Measurements from ENCODE around the gene NDUFAF2. TPM values are rescaled to one million over a fixed set of nuclear protein-coding genes. Genes with fewer than 3 reads are reported as not detected.
"Not testable (repeated sequence)": the region's sequence is repeated elsewhere in the genome, so short reads cannot be mapped to it uniquely, and the experiment has no call there.

The NDUFAF2 gene
- total RNA-seq, 1 donor from 2014 or later, result 9.9 TPM

DNA sequence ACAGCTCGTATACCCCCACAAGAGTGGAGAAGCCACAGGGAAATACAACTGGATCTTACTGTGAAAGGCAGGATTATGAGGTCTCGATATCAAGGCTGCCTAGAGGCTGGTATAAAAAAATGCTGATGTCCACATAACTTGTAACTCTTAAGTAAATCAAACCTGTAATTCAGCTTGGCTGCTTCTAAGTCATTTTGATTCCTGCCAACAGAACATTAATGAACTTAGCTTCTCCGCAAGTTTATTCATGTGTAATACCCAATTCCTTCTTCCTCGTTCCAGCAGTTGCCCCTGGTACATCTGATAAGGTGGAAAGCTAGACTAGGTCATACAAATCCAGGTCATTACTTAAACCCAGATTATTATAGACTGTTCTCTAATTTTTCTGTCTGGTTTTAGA, 233.7 kb downstream of the NDUFAF2 start:
- no peaks in the 10 kb centered on the region for H3K27me3 ChIP-seq (ENCODE audit: control insufficient read depth in 3 of 3, insufficient read depth in 3 of 3, low read length in 3 of 3)
- H3K9ac ChIP-seq (ENCODE audit: low read depth in 1 of 3, low read length in 3 of 3), result no peak overlapping the region
- no peak overlapping the region for H3K4me3 ChIP-seq (ENCODE audit: low read length in 3 of 3)

DNA sequence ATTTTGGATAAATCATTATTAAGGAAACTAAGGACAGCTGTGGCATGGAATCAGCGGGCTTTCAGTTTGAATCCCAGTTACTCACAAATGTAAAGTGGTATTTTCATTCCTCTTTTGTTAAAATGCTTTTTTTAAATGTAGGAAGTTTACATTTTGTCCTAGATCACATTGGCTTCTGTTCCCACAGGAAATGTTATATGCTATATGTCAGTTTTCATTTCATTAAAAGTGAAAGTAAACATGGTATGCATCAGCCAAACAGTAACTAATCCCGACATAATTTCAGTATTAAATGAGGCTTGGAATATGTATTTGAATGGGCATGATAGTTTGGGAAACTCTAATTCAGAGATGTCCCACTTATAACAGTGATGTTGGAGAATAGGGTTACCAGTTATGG, 235.9 kb downstream of the NDUFAF2 start:
- H3K9ac ChIP-seq (ENCODE audit: low read depth in 1 of 3, low read length in 3 of 3), result no peak overlapping the region
- H3K27me3 ChIP-seq (ENCODE audit: control insufficient read depth in 3 of 3, insufficient read depth in 3 of 3, low read length in 3 of 3), result no peaks in the 10 kb centered on the region
- H3K9me3 ChIP-seq (ENCODE audit: control insufficient read depth in 3 of 3, low read length in 3 of 3), result no peaks in the 10 kb centered on the region
- no peak overlapping the region for H3K27ac ChIP-seq (ENCODE audit: low read depth, low read length)
- H3K36me3 ChIP-seq (ENCODE audit: control insufficient read depth in 3 of 3, insufficient read depth in 3 of 3, low read length in 3 of 3), result no peaks in the 10 kb centered on the region
- H3K4me1 ChIP-seq (ENCODE audit: control insufficient read depth in 3 of 3, insufficient read depth in 3 of 3, low read length in 3 of 3), result no peaks in the 10 kb centered on the region
- H3K4me3 ChIP-seq (ENCODE audit: low read length in 3 of 3), result no peak overlapping the region

More for the DNA sequence above, 233.7 kb downstream of the NDUFAF2 start:
- Histone ChIP-seq H3K27ac (ENCODE audit: low read depth, low read length) (no peak overlapping the region), H3K4me1 (ENCODE audit: control insufficient read depth in 3 of 3, insufficient read depth in 3 of 3, low read length in 3 of 3) (no peaks in the 10 kb centered on the region), H3K36me3 (ENCODE audit: control insufficient read depth in 3 of 3, insufficient read depth in 3 of 3, low read length in 3 of 3) (no peaks in the 10 kb centered on the region), H3K9me3 (ENCODE audit: control insufficient read depth in 3 of 3, low read length in 3 of 3) (no peaks in the 10 kb centered on the region)

DNA sequence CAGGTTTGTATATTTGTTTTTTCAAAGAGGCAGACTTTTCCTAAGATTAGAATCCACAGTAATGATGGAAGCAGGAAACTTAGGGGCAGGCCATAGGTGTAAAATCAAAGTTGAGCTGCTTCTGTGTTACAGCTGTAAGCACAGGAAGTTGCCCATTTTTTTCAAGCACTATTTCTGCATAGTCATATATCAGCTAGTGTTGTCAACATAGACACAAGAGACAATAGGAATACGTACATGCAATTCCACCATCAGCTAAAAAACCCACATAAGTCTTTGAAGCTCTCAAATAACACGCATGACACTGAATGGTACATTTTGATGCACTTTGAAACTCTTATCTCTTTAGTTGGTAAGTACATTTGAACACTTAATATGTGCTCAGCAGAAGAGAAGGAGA, 237.4 kb downstream of the NDUFAF2 start:
- H3K4me1 ChIP-seq (ENCODE audit: control insufficient read depth in 3 of 3, insufficient read depth in 3 of 3, low read length in 3 of 3), result no peaks in the 10 kb centered on the region
- H3K36me3 ChIP-seq (ENCODE audit: control insufficient read depth in 3 of 3, insufficient read depth in 3 of 3, low read length in 3 of 3), result no peaks in the 10 kb centered on the region
- no peak overlapping the region for H3K4me3 ChIP-seq (ENCODE audit: low read length in 3 of 3)
- no peak overlapping the region for H3K9ac ChIP-seq (ENCODE audit: low read depth in 1 of 3, low read length in 3 of 3)
- H3K9me3 ChIP-seq (ENCODE audit: control insufficient read depth in 3 of 3, low read length in 3 of 3), result no peaks in the 10 kb centered on the region
- no peaks in the 10 kb centered on the region for H3K27me3 ChIP-seq (ENCODE audit: control insufficient read depth in 3 of 3, insufficient read depth in 3 of 3, low read length in 3 of 3)
- no peak overlapping the region for H3K27ac ChIP-seq (ENCODE audit: low read depth, low read length)

DNA sequence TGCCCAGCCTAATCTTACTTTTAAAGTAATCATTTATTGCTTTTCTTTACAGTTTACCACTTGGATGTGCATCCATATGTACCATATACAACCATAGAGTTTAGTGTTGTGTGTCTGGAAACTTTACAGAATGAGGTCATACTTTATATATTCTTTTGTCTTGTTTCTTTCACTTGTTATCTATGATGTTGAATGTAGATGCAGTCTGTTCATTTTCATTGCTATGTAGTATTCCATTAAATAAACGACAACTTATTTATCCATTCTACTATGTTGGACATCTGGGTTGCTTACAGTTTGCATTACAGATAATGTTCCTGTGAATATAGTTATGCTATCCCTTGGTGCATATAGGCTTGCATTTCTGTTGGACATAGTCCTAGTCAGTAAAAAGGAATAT, 238.5 kb downstream of the NDUFAF2 start:
- Histone ChIP-seq H3K27ac (ENCODE audit: low read depth, low read length) (no peak overlapping the region), H3K36me3 (ENCODE audit: control insufficient read depth in 3 of 3, insufficient read depth in 3 of 3, low read length in 3 of 3) (no peaks in the 10 kb centered on the region), H3K4me1 (ENCODE audit: control insufficient read depth in 3 of 3, insufficient read depth in 3 of 3, low read length in 3 of 3) (no peaks in the 10 kb centered on the region), H3K27me3 (ENCODE audit: control insufficient read depth in 3 of 3, insufficient read depth in 3 of 3, low read length in 3 of 3) (no peaks in the 10 kb centered on the region), H3K9ac (ENCODE audit: low read depth in 1 of 3, low read length in 3 of 3) (no peak overlapping the region), H3K4me3 (ENCODE audit: low read length in 3 of 3) (no peak overlapping the region), H3K9me3 (ENCODE audit: control insufficient read depth in 3 of 3, low read length in 3 of 3) (no peaks in the 10 kb centered on the region)

DNA sequence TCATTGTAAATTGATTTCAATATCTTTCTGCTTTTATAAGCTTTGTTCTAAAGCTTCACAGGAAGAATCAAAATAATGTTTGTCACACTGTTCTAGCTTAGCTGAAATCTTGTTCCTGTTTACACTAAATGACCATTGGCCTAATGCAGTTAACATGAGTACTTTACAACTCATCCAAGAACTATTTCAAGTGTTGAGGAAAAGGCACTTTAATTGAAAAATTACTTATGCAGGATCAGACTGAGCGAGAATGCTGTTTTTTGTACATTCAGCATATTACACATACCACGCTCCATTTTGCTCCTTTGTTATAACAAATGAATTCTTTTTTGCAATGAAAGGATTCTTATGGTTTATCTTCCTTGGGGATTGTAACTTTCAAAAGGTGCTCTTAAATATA, 239.7 kb downstream of the NDUFAF2 start:
- no peaks in the 10 kb centered on the region for H3K27me3 ChIP-seq (ENCODE audit: control insufficient read depth in 3 of 3, insufficient read depth in 3 of 3, low read length in 3 of 3)
- no peak overlapping the region for H3K4me3 ChIP-seq (ENCODE audit: low read length in 3 of 3)
- no peaks in the 10 kb centered on the region for H3K36me3 ChIP-seq (ENCODE audit: control insufficient read depth in 3 of 3, insufficient read depth in 3 of 3, low read length in 3 of 3)
- no peaks in the 10 kb centered on the region for H3K9me3 ChIP-seq (ENCODE audit: control insufficient read depth in 3 of 3, low read length in 3 of 3)
- no peaks in the 10 kb centered on the region for H3K4me1 ChIP-seq (ENCODE audit: control insufficient read depth in 3 of 3, insufficient read depth in 3 of 3, low read length in 3 of 3)
- no peak overlapping the region for H3K27ac ChIP-seq (ENCODE audit: low read depth, low read length)
- H3K9ac ChIP-seq (ENCODE audit: low read depth in 1 of 3, low read length in 3 of 3), result no peak overlapping the region

DNA sequence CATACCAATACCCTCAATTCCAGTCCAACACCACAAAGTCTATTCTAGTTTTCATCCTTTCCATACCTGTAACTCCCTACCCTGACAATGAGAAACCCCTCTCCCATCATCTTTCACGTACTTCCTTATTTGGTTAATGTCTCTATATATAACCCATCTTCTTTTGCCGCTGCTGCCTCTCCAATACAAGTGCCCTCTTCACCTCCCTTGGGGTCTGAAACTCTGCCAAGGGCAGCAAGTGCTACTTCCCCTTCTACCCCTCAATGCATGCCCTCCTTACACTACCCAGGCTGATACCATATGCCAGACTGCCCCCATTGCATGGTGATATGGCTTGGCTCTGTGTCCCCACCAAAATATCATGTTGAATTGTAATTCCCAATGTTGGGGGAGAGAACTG, 241.6 kb downstream of the NDUFAF2 start:
- Histone ChIP-seq H3K9me3 (ENCODE audit: control insufficient read depth in 3 of 3, low read length in 3 of 3) (no peaks in the 10 kb centered on the region), H3K27me3 (ENCODE audit: control insufficient read depth in 3 of 3, insufficient read depth in 3 of 3, low read length in 3 of 3) (no peaks in the 10 kb centered on the region), H3K4me3 (ENCODE audit: low read length in 3 of 3) (no peak overlapping the region), H3K36me3 (ENCODE audit: control insufficient read depth in 3 of 3, insufficient read depth in 3 of 3, low read length in 3 of 3) (no peaks in the 10 kb centered on the region), H3K27ac (ENCODE audit: low read depth, low read length) (no peak overlapping the region), H3K9ac (ENCODE audit: low read depth in 1 of 3, low read length in 3 of 3) (no peak overlapping the region), H3K4me1 (ENCODE audit: control insufficient read depth in 3 of 3, insufficient read depth in 3 of 3, low read length in 3 of 3) (no peaks in the 10 kb centered on the region)

DNA sequence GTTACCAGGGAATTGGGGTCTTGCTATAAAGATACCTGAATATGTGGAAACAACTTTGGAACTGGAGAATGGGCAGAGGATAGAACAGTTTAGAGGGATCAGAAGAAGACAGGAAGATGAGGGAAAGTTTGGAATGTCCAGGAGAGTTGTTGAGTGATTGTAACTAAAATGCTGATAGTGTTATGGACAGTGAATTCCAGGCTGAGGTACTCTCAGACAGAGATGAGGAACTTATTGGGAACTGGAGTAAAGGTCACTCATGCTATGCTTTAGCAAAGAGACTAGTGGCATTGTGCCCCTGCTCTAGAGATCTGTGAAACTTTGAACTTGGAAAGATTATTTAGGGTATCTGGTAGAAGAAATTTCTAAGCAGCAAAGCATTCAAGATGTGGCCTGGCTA, 242.3 kb downstream of the NDUFAF2 start:
- not testable (repeated sequence) for H3K4me1 ChIP-seq (ENCODE audit: control insufficient read depth in 3 of 3, insufficient read depth in 3 of 3, low read length in 3 of 3); H3K27me3 ChIP-seq (ENCODE audit: control insufficient read depth in 3 of 3, insufficient read depth in 3 of 3, low read length in 3 of 3); H3K27ac ChIP-seq (ENCODE audit: low read depth, low read length); H3K9ac ChIP-seq (ENCODE audit: low read depth in 1 of 3, low read length in 3 of 3); H3K4me3 ChIP-seq (ENCODE audit: low read length in 3 of 3); H3K9me3 ChIP-seq (ENCODE audit: control insufficient read depth in 3 of 3, low read length in 3 of 3); H3K36me3 ChIP-seq (ENCODE audit: control insufficient read depth in 3 of 3, insufficient read depth in 3 of 3, low read length in 3 of 3)

DNA sequence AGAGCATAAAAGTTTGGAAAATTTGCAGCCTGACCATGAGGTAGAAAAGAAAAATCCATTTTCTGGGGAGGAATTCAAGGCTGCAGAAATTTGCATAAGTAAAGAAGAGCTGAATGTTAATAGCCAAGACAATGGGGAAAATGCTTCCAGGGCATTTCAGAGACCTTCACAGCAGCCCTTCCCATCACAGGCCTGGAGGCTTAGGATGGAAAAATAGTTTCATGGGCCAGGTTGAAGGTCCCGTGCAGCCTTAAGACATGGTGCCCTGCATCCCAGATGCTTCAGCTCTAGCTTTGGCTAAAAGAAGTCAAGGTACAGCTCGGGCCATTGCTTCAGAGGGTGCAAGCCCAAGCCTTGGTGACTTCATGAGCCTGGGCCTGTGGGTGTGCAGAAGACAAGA, 242.8 kb downstream of the NDUFAF2 start:
- not testable (repeated sequence) for H3K36me3 ChIP-seq (ENCODE audit: control insufficient read depth in 3 of 3, insufficient read depth in 3 of 3, low read length in 3 of 3); H3K9ac ChIP-seq (ENCODE audit: low read depth in 1 of 3, low read length in 3 of 3); H3K9me3 ChIP-seq (ENCODE audit: control insufficient read depth in 3 of 3, low read length in 3 of 3); H3K27me3 ChIP-seq (ENCODE audit: control insufficient read depth in 3 of 3, insufficient read depth in 3 of 3, low read length in 3 of 3); H3K4me1 ChIP-seq (ENCODE audit: control insufficient read depth in 3 of 3, insufficient read depth in 3 of 3, low read length in 3 of 3); H3K27ac ChIP-seq (ENCODE audit: low read depth, low read length); H3K4me3 ChIP-seq (ENCODE audit: low read length in 3 of 3)

DNA sequence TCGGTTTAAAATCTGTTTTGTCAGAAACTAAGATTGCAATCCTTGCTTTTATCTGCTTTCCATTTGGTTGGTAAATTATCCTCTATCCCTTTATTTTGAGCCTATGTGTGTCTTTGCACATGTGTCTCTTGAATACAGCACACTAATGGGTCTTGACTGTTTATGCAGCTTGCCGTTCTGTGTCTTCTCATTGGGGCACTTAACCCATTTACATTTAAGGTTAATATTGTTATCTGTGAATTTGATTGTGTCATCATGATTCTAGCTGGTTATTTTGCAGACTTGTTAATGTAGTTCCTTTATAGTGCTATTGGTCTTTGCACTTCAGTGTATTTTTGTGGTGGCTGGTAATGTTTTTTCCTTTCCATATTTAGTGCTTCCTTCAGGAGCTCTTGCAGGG, 253.6 kb downstream of the NDUFAF2 start:
- Histone ChIP-seq H3K9ac (ENCODE audit: low read depth in 1 of 3, low read length in 3 of 3) (no peak overlapping the region), H3K9me3 (ENCODE audit: control insufficient read depth in 3 of 3, low read length in 3 of 3) (no peaks in the 10 kb centered on the region), H3K36me3 (ENCODE audit: control insufficient read depth in 3 of 3, insufficient read depth in 3 of 3, low read length in 3 of 3) (no peaks in the 10 kb centered on the region), H3K27ac (ENCODE audit: low read depth, low read length) (no peak overlapping the region), H3K27me3 (ENCODE audit: control insufficient read depth in 3 of 3, insufficient read depth in 3 of 3, low read length in 3 of 3) (no peaks in the 10 kb centered on the region), H3K4me1 (ENCODE audit: control insufficient read depth in 3 of 3, insufficient read depth in 3 of 3, low read length in 3 of 3) (no peaks in the 10 kb centered on the region), H3K4me3 (ENCODE audit: low read length in 3 of 3) (no peak overlapping the region)

DNA sequence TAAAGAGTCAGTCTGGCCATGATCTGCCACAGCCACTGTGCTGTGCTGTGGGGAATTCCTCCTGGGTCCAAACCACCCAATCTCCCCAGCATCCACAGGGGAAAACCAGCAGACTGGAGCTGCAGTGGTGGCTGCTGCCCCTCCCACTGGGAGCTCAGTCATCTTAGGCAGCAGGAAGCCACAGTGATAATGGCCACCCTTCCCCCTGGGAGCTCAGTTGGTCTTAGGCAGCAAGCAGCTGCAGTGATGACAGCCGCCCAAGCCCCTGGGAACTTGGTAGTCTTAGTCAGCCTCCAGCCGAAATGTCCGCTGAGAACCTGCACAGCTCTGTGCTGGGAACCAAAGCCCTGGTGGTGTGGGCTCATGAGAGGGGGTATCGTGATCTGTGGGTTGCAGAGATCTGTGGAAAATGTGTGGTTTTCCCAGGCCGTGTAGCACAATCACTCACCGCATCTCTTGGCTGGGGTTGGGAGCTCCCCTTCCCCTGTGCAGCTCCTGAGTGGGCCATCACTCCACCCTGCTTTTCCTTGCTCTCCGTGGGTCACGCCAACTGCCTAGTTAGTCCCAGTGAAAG, 255.7 kb downstream of the NDUFAF2 start:
- Histone ChIP-seq H3K9me3 (ENCODE audit: control insufficient read depth in 3 of 3, low read length in 3 of 3) (no peaks in the 10 kb centered on the region), H3K27ac (ENCODE audit: low read depth, low read length) (no peak overlapping the region), H3K27me3 (ENCODE audit: control insufficient read depth in 3 of 3, insufficient read depth in 3 of 3, low read length in 3 of 3) (no peaks in the 10 kb centered on the region), H3K4me3 (ENCODE audit: low read length in 3 of 3) (no peak overlapping the region), H3K36me3 (ENCODE audit: control insufficient read depth in 3 of 3, insufficient read depth in 3 of 3, low read length in 3 of 3) (no peaks in the 10 kb centered on the region), H3K4me1 (ENCODE audit: control insufficient read depth in 3 of 3, insufficient read depth in 3 of 3, low read length in 3 of 3) (no peaks in the 10 kb centered on the region), H3K9ac (ENCODE audit: low read depth in 1 of 3, low read length in 3 of 3) (no peak overlapping the region)

DNA sequence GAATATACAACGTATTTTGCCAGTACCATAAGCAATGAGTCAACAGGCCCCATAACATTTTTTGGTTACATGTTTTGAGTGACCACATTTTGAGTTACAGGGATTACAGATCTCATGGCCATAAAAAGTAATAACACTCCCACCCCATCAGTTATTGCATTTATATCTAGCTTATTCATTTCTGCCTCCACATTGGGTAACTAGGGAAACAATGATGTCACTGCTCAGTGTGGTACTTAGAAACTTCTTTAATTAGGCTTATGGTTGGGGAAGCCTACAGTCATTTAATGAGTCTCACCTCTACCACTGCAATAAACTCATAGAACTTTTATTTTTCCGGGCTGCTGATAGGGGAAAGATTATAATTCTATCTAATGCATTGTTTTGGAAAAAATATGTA, 257.2 kb downstream of the NDUFAF2 start:
- Histone ChIP-seq H3K4me1 (ENCODE audit: control insufficient read depth in 3 of 3, insufficient read depth in 3 of 3, low read length in 3 of 3) (no peaks in the 10 kb centered on the region), H3K36me3 (ENCODE audit: control insufficient read depth in 3 of 3, insufficient read depth in 3 of 3, low read length in 3 of 3) (no peaks in the 10 kb centered on the region), H3K27ac (ENCODE audit: low read depth, low read length) (no peak overlapping the region), H3K9ac (ENCODE audit: low read depth in 1 of 3, low read length in 3 of 3) (no peak overlapping the region), H3K4me3 (ENCODE audit: low read length in 3 of 3) (no peak overlapping the region), H3K9me3 (ENCODE audit: control insufficient read depth in 3 of 3, low read length in 3 of 3) (no peaks in the 10 kb centered on the region), H3K27me3 (ENCODE audit: control insufficient read depth in 3 of 3, insufficient read depth in 3 of 3, low read length in 3 of 3) (no peaks in the 10 kb centered on the region)
